HG03135 (cell line): ENCODE results near the gene SH3BP5L.

ENCODE experiments used
- ATAC-seq: cut with Tn5 transposase; IDR thresholded peaks from one replicate; pipeline ENCODE4 v1.9.1; 2021; ENCODE audit warnings: mild to moderate bottlenecking, moderate library complexity; ENCODE audit not compliant: unreplicated experiment

Gene SH3BP5L

DNA sequence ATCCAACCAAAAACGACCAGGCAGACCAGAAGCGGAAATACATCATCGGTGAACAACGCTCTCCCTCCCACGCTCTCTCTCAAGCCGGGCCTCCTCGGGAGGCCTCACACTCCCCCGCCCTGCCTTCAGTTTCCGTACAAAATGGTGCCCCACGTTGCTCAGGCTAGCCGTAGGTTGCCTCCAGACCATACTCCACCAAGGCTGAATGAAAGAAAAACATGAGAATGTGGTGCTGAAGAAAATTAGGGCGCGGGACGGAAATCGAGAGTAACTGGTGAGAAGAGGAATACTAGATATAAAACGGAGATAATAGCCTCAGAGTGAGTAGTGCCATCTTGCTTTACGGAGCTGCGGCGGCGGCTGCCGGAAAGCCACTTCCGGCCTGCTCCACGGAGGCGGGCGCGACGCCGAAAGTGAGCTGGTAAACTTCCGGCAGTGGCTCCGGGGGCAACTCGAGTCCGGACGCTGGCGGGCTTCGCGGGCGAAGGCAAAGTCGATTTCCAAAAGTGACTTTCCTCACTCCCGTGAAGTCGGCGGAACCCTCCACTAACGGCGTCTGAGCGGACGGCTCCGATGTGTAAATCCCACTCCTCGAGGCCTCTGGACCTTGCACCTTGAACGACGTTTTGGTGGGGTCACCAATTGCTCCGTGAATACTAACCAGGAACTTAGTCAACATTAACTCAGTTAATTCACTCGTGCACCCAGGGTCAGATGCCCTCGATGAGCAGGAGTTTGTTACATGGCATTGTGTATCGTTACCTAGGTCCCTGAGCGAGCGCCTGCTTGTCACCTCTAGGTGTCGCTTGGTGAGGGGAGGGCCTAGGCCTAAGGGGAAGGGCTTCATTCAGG lies at the start of gene SH3BP5L:
Gene SH3BP5L (minus strand): TSS at position 7 of the 852 bp plus-strand sequence. CDS start 980 bp downstream, outside the sequence.
- ATAC-seq = peak; percentile 94

DNA sequence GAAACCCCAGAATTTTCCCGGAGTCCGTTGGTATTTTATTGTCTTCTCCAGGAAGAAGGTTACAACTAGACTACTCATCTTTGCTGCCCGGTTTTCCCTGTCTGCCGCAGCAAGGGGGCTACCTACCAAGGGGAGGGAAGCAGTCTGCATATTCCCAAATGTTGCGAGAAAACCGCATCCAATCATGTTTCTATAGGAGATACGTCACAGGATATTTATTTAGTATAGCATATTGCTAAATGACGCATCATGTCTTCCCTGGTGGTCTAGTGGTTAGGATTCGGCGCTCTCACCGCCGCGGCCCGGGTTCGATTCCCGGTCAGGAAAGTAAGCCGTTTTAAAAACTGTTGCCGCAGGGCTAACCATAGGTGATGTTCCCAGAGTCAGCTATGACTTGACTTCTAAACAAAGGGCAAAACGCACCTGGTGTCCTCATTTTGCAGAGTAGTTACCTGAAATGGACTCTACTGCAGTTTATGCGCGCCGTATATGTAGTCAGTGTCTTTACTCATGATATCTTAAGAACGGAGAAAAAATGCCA lies 48.3 kb upstream of the SH3BP5L start:
- ATAC-seq = peak; percentile 65

GRCh38 chr1:248873409-248873992 lies 47.8 kb upstream of the SH3BP5L start:
- ATAC-seq = peak; percentile 81

- peak; percentile 38 for ATAC-seq
Measured at GRCh38 chr1:248872752-248873408, 47.2 kb upstream of the SH3BP5L start.

- ATAC-seq = no peak
Measured at GRCh38 chr1:248871837-248872401, 46.2 kb upstream of the SH3BP5L start.

DNA sequence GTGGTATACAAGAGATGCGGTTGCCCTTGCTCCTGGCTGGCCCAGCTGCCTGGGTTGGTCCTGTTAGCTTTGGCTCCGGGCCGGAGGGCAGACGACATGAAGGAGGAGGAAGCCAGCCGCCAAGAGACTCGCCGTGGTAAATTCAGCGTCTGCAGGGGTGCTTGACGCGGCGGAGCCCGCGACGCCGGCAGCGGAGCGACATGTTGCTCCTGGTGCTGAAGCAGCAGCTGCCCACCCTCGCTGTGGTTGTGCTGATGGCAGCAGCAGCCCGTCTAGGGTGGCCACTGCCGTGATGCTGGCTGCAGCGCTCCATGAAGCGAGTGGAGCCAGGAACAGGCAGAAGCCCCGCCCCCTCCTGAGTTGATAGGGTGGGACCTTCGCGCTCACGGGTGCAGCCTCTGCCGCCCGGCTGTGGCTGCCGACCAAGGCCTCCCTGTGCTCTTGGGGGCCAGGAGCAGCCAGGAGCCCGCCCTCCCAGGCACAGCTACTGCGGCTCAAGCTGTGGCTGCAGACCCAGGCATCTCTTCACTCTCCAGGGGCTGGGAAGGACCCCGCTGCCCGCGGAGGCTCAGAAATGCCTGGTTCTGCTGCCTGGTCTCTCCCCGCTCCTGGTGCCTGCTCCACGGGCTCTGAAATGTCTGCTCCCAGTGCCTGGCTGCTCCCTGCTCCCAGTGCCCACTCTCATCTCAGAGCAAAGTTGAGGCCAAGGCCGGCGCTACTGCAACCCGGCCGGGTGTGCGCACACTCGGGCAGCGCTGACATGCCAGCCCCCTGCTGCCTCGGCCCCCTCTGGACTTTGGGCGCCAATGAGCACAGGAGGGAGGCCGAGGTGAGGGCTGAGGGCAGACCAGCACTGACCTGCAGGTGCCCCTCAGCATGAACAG lies 37.5 kb upstream of the SH3BP5L start:
- ATAC-seq = peak; percentile 49

- ATAC-seq = peak; percentile 6
Measured at GRCh38 chr1:248862695-248862997, 36.9 kb upstream of the SH3BP5L start.

GRCh38 chr1:248861616-248862015 lies 35.9 kb upstream of the SH3BP5L start:
- no peak for ATAC-seq

DNA sequence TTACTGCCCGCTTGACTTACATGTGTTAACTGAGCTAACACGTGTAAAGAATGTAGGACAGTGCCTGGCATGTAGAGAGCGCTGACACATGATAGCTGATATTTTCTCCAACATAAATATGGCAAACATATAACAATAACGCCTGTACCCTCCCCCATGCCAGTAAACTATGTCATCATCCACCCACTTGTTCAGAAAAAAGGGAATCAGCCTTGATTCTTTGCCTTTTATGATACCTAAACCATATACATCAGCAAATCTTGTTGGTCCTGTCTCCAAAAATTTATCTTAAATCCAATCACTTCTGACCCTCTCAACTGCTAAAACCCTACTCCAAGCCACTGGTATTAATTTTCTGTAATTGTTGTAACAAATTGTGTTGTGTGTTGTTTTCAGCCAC lies 34.3 kb upstream of the SH3BP5L start:
- ATAC-seq = no peak

DNA sequence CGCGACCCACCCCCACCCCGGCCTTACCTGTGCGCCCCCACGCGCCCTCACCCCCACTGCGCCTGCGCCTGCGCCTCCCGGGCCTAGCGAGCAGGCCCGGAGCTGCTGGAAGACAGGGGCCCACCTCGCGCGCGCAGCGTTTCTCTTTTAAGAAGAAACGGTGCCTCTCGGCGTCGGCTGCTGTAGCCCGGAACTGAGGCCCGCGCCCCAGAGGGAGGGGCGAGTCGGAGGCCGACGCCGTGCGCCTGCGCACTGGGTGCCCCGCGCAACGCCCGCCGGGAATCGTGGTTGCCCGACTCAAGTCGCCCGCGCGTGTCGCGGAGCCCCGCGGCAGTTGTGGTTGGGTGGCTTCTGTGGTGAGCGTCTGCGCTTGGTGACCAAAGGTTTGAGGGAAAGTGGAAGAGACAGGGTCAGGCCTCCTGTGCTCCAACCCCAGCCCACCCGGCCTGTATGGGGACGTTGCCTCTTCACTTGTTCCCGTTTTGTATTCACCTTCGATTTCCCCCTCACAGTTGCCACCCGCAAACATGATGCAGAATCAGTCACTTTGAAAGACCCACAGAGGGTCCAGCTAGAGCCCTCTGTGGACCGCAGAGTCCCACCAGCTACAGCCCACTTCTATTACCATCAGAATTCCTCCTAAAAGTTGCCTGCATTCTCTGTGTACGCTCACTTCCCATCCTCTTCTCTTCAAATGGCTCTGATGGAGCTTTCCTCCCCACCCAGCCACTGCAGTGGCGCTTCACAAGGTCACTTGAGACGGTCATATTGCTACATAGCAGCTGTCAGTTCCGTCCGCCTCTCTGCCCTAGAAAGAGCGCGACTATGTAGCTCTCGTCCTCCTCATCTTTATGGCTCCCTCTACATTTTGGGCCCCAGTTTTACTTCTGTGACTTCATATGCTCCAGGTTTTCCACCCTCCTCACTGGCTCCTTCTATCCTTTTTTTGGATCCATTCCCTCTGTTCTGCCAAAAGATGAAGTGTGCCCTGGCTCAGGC lies 33.5 kb upstream of the SH3BP5L start, which contains the start of gene ZNF692:
Gene ZNF692 (minus strand): TSS at position 195 of the 999 bp plus-strand sequence. CDS start 776 bp downstream, outside the sequence.
- peak; percentile 79 for ATAC-seq

DNA sequence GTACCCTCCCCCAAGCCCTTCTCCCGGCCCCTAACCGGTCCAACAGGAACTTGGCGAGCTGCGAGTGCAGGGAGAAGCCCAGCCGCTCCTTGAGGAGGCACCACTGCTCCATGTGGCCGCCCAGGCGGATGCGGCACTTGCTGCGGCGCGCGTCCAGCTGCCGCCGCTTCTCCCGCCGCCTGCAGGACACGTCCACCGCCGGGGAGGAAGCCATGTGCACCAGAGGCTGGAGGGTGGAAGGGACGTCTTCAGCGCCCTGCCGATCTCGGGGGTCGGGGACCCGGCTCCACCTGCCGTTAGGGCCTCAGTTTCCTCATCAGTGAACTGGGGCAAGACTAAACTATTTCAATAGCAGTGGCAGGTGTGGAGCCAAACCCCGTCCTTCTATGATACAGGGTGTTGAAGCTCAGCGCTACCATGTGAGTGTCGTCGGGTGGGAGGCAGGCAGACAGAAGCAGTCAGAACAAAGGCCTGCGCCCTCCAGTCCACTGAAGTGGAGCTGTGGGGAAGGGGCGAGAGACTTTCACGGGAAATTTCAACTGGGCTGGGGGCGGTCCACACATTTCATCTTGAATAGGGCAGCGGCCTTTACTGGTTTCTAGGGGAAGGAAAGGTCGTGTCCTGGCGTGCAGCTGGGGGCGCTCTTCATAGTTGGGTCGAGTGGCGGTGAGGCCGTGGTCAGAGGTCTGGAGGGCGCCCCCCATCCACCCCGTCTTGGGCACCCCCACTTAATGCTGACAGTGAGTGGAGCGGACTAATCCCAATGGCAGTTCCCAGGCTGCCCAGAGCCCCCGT lies 32.6 kb upstream of the SH3BP5L start:
- peak; percentile 42 for ATAC-seq

GRCh38 chr1:248857749-248858095 lies 32.0 kb upstream of the SH3BP5L start:
- no peak for ATAC-seq

- ATAC-seq = no peak
Measured at GRCh38 chr1:248857201-248857600, 31.5 kb upstream of the SH3BP5L start.

GRCh38 chr1:248856176-248856575 lies 30.5 kb upstream of the SH3BP5L start:
- no peak for ATAC-seq

DNA sequence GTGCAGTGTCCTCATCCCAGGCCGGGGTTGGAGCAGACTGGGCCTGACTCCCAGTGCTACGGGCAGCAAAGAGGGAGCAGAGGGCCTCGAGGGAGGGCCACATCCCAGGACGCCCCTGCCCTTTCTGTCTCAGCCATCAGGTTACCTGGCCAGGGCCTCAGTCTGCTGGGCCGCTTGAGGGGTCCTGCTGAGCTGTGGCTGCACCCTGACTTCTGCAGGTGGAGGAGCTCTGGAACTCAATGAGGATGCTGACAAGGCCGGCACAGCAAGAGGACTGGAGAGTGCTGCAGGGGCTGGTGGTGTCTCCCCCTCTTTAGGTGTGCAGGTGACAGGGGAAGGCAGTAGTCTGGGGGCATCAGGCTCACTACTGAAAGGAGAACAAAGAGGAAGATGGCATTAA lies 29.9 kb upstream of the SH3BP5L start:
- no peak for ATAC-seq

DNA sequence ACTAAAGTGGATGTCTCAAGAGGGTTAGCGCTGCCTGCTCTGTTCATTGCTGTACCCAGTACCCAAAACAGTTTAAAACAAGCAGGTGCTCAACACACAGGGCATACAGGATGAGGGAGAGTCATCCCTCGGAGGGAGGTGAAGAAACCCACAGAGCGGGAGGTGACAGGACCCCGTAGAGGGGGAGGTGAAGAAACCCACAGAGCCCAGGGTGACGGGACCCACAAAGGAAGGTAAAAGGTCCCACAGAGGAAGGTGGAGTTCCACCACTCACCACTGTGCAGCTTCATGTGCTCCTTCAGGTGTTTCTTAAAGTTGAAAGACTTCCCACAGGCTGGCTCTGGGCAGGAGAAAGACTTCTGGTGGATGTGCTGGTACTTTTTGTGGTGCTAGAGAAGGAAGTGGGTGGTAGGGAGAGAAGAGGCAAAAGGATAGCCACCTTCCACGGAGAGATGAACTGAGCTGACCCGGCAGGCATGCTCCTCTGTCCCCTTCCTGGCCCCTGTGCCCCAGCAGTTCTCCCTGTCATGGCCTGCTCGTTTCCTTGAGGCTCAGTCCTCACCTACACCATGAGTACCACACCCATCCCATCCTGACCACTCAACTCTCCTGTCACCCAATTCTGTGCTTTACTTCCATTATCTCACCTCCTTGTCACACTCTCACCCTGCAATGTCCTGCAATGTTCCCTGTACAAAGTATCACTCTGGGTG lies 28.1 kb upstream of the SH3BP5L start:
- ATAC-seq = no peak

DNA sequence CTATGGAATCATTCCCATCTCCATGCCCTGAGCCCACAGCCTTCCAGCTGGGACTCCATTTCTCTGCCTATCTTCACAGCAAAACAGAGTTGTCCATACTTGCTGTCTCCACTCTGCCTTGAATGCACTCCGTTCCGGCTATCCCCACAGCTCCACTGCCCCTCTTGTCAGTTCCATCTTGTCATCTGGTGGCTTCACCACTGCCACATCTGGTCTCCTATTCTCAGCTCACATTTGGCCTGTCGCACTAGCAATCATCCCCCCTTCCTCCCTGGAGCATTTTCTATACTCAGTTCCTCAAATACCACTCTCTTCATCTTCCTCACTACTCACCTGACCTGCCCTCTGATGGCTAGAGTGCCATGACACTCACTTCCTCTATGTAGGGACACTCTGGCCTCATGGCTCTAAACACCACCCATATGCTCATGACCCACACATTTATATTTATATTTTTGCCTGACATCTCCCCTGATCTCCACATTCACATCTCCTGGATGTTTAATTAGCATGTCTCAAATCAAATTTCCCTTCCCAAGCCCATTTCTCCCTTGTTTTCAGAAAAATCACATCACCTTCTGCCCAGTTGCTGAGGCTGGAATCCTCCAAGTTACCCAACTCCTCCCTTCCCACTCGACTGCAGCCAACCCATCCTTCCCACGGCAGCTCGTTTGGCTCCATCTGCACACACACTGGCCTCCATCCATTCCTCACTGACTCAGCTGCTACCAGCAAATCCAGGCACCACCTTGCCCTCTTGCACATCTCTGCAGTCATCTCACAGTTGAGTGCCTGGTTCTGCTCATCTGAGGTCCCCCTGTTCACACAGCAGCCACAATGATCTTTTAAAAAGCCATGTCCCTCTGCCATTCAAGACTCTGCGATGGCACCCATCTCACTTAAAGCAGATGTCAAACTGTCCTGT lies 27.0 kb upstream of the SH3BP5L start:
- ATAC-seq = no peak
